Activated T-helper 2 cell treated with anti-CD3 and anti-CD28 coated beads, Interferon-gamma antibody, Interleukin-2, Interleukin-4, amounts not matched to agents 10 μg/mL and 5 μg/mL and 100 μg/mL, durations not matched to agents 14 hours and 24 hours and 36 hours (primary cell): Measurements from ENCODE around the gene SLAIN1. TPM values are rescaled to one million over a fixed set of nuclear protein-coding genes. Genes with fewer than 3 reads are reported as not detected.

Experiments used
- total RNA-seq: library from RNA; stranded (reverse); gene quantifications from 2 replicates; pipeline ENCODE4 v1.2.3, GENCODE V29; 2022

The SLAIN1 gene
- total RNA-seq, 1 donor from 2014 or later: 33.3 TPM

Other genes with a start within 250 kb of the SLAIN1 start
- not detected in 2 replicates for gene SCEL, start 162.0 kb upstream of the SLAIN1 start, total RNA-seq
- gene EDNRB, start 221.1 kb downstream of the SLAIN1 start, total RNA-seq: not detected in 2 replicates